ENCODE data around the gene TCTN1. TPM values are rescaled to one million over a fixed set of nuclear protein-coding genes. Genes with fewer than 3 reads are reported as not detected.
"Not testable (repeated sequence)": the region's sequence is repeated elsewhere in the genome, so short reads cannot be mapped to it uniquely, and the experiment has no call there.

The TCTN1 gene
- total RNA-seq, 4 donors from 2014 or later: 45.0 to 71.2 (median 64.5) TPM

- H3K4me3 ChIP-seq: no peak overlapping the region
- no peaks in the 10 kb centered on the region for H3K9me3 ChIP-seq
- WGBS, 2 donors: 60 to 75% methylated on average over 11 of the region's 11 CpGs
- no peak for DNase-seq (ENCODE audit: low spot score in 2 of 2)
- H3K27ac ChIP-seq: no peak overlapping the region
- H3K27me3 ChIP-seq: no peaks in the 10 kb centered on the region
- no peaks in the 10 kb centered on the region for H3K4me1 ChIP-seq
- peaks cover 0 to 82% (median 7%) of the 10 kb centered on the region in 3 donors for H3K36me3 ChIP-seq
- TF ChIP-seq POLR2A (IDR thresholded peaks at IDR 0.05) (no peak), EP300 (IDR thresholded peaks at IDR 0.05) (no peak), CTCF (IDR thresholded peaks at IDR 0.05) (no peak)
These were observed 35.5 kb downstream of the TCTN1 start for GRCh38 chr12:110649341-110649847.

- H3K4me3 ChIP-seq; H3K27me3 ChIP-seq; H3K9me3 ChIP-seq; H3K27ac ChIP-seq; DNase-seq (ENCODE audit: low spot score in 2 of 2): not testable (repeated sequence)
- Histone ChIP-seq H3K4me1 (peaks cover 0 to 15% (median 0%) of the 10 kb centered on the region in 4 donors), H3K36me3 (peaks cover 0 to 70% (median 0%) of the 10 kb centered on the region in 3 donors)
- WGBS, 2 donors: 91 to 93% methylated on average over 10 of the region's 10 CpGs
These were observed 40.3 kb downstream of the TCTN1 start for GRCh38 chr12:110654238-110654637.

GRCh38 chr12:110656071-110656655, 42.2 kb downstream of the TCTN1 start:
- no peak for DNase-seq (ENCODE audit: low spot score in 2 of 2)
- H3K27me3 ChIP-seq: no peaks in the 10 kb centered on the region
- WGBS, 2 donors: 86 to 87% methylated on average over 11 of the region's 11 CpGs
- no peak overlapping the region for H3K27ac ChIP-seq
- no peak overlapping the region for H3K4me3 ChIP-seq
- TF ChIP-seq CTCF (IDR thresholded peaks at IDR 0.05) (no peak), POLR2A (IDR thresholded peaks at IDR 0.05) (no peak), EP300 (IDR thresholded peaks at IDR 0.05) (no peak)
- H3K4me1 ChIP-seq: peaks cover 0 to 15% (median 2%) of the 10 kb centered on the region in 4 donors
- no peaks in the 10 kb centered on the region for H3K9me3 ChIP-seq
- peaks cover 0 to 61% (median 0%) of the 10 kb centered on the region in 3 donors for H3K36me3 ChIP-seq

- DNase-seq (ENCODE audit: low spot score in 2 of 2): no peak
- TF ChIP-seq EP300 (IDR thresholded peaks at IDR 0.05): no peak
- TF ChIP-seq POLR2A (IDR thresholded peaks at IDR 0.05): no peak
- no peaks in the 10 kb centered on the region for H3K9me3 ChIP-seq
- WGBS, 2 donors: 67 to 76% methylated on average over 9 of the region's 9 CpGs
- H3K4me1 ChIP-seq: peaks cover 0 to 15% (median 3%) of the 10 kb centered on the region in 4 donors
- H3K27ac ChIP-seq: no peak overlapping the region
- H3K4me3 ChIP-seq: no peak overlapping the region
- H3K36me3 ChIP-seq: peaks cover 0 to 48% (median 0%) of the 10 kb centered on the region in 3 donors
- no peaks in the 10 kb centered on the region for H3K27me3 ChIP-seq
These were observed 43.8 kb downstream of the TCTN1 start for GRCh38 chr12:110657747-110658146.

- no peak for TF ChIP-seq CTCF (IDR thresholded peaks at IDR 0.05)
- no peak for TF ChIP-seq POLR2A (IDR thresholded peaks at IDR 0.05)
- TF ChIP-seq EP300 (IDR thresholded peaks at IDR 0.05): no peak
- no peaks in the 10 kb centered on the region for H3K27me3 ChIP-seq
- peaks cover 0 to 43% (median 0%) of the 10 kb centered on the region in 3 donors for H3K36me3 ChIP-seq
- WGBS, 2 donors: 73 to 78% methylated on average over 9 of the region's 9 CpGs
- no peaks in the 10 kb centered on the region for H3K9me3 ChIP-seq
- H3K4me3 ChIP-seq: no peak overlapping the region
- H3K27ac ChIP-seq: no peak overlapping the region
- no peak for DNase-seq (ENCODE audit: low spot score in 2 of 2)
- peaks cover 0 to 15% (median 3%) of the 10 kb centered on the region in 4 donors for H3K4me1 ChIP-seq
These were observed 44.3 kb downstream of the TCTN1 start for GRCh38 chr12:110658242-110658641.

GRCh38 chr12:110658878-110659277, 44.9 kb downstream of the TCTN1 start:
- no peak for DNase-seq (ENCODE audit: low spot score in 2 of 2)
- TF ChIP-seq EP300 (IDR thresholded peaks at IDR 0.05) (no peak), POLR2A (IDR thresholded peaks at IDR 0.05) (no peak), CTCF (IDR thresholded peaks at IDR 0.05) (no peak)
- Histone ChIP-seq H3K36me3 (peaks cover 0 to 43% (median 0%) of the 10 kb centered on the region in 3 donors), H3K4me1 (peaks cover 0 to 15% (median 3%) of the 10 kb centered on the region in 4 donors), H3K27me3 (no peaks in the 10 kb centered on the region), H3K9me3 (no peaks in the 10 kb centered on the region), H3K4me3 (no peak overlapping the region), H3K27ac (no peak overlapping the region)
- 71 to 84% methylated on average over 3 of the region's 3 CpGs for WGBS, 2 donors

All from tibial nerve (tissue), 4 donors.